ENCODE measurements around the gene CECR2. TPM values are rescaled to one million over a fixed set of nuclear protein-coding genes. Genes with fewer than 3 reads are reported as not detected.

CECR2 gene
- total RNA-seq, 1 experiment from 2014 or later, result 154 TPM

DNA sequence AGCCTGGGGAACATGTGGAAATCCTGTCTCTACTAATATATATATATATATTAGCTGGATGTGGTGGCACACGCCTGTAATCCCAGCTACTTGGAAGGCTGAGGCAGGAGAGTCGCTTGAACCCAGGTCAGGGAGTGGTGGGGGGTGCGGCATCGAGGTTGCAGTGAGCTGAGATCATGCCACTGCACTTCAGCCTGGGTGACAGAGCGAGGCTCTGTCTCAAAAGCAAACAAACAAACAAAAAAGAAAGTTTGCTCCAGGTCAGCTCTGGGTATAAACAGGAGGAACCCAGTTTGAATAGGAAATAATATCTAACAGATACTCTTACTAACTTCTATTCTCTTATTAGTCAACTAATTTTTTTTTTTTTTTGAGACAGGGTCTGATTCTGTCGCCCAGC is 34.3 kb upstream of the CECR2 start:
- Histone ChIP-seq H3T11ph (ENCODE audit: low read length) (no peak overlapping the region), H3K79me2 (ENCODE audit: insufficient read depth, low read length) (no peaks in the 10 kb centered on the region), H4K8ac (replicated peaks; ENCODE audit: insufficient read length, low read depth, low read length) (no peak overlapping the region), H3K79me1 (ENCODE audit: insufficient read depth, low read depth, low read length, poor library complexity, severe bottlenecking) (no peaks in the 10 kb centered on the region), H3K9me3 (ENCODE audit: control insufficient read depth, low read depth, low read length) (no peaks in the 10 kb centered on the region), H4K5ac (ENCODE audit: insufficient read length, low read depth, low read length) (no peak overlapping the region), H2BK20ac (ENCODE audit: low read depth, low read length, poor library complexity, severe bottlenecking) (no peak overlapping the region), H4K20me1 (ENCODE audit: control insufficient read depth, insufficient read depth, insufficient read length) (no peaks in the 10 kb centered on the region), H3K4ac (ENCODE audit: low read depth, low read length) (no peak overlapping the region), H2BK15ac (ENCODE audit: low read depth, low read length) (no peak overlapping the region), H3K9ac (ENCODE audit: extremely low read depth, insufficient read length, low read length) (no peak overlapping the region), H3K27me3 (ENCODE audit: insufficient read depth, low read length) (no peaks in the 10 kb centered on the region), H3K56ac (ENCODE audit: insufficient read length, low read depth, low read length) (no peak overlapping the region), H2BK120ac (ENCODE audit: low read depth, low read length, poor library complexity, severe bottlenecking) (no peak overlapping the region), H3K4me2 (ENCODE audit: insufficient read depth, insufficient read length, low read length) (no peak overlapping the region), H3K4me1 (ENCODE audit: insufficient read depth, low read length) (no peaks in the 10 kb centered on the region), H2BK5ac (ENCODE audit: insufficient read length, low read length) (no peak overlapping the region), H2AK5ac (ENCODE audit: insufficient read length, low read length) (no peak overlapping the region), H3K23me2 (ENCODE audit: insufficient read length, low read depth, low read length, poor library complexity, severe bottlenecking) (no peaks in the 10 kb centered on the region), H2BK12ac (ENCODE audit: insufficient read length, low read depth, low read length) (no peak overlapping the region), H3K23ac (ENCODE audit: insufficient read length, low read depth, low read length) (no peak overlapping the region), H2AFZ (ENCODE audit: low read length) (no peak overlapping the region), H3K27ac (ENCODE audit: insufficient read length, low read depth, low read length) (no peak overlapping the region), H3K14ac (ENCODE audit: insufficient read depth, low read length) (no peak overlapping the region), H4K91ac (ENCODE audit: insufficient read length, low read depth, low read length) (no peak overlapping the region), H3K18ac (ENCODE audit: insufficient read length, low read depth, low read length) (no peak overlapping the region)
- H3K9me3 Mint-ChIP-seq, result no peaks in the 10 kb centered on the region
- peaks cover 8 to 15% of the 10 kb centered on the region in 2 experiments for H3K4me1 Mint-ChIP-seq
- TF ChIP-seq, protein P1, sequence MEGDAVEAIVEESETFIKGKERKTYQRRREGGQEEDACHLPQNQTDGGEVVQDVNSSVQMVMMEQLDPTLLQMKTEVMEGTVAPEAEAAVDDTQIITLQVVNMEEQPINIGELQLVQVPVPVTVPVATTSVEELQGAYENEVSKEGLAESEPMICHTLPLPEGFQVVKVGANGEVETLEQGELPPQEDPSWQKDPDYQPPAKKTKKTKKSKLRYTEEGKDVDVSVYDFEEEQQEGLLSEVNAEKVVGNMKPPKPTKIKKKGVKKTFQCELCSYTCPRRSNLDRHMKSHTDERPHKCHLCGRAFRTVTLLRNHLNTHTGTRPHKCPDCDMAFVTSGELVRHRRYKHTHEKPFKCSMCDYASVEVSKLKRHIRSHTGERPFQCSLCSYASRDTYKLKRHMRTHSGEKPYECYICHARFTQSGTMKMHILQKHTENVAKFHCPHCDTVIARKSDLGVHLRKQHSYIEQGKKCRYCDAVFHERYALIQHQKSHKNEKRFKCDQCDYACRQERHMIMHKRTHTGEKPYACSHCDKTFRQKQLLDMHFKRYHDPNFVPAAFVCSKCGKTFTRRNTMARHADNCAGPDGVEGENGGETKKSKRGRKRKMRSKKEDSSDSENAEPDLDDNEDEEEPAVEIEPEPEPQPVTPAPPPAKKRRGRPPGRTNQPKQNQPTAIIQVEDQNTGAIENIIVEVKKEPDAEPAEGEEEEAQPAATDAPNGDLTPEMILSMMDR (conservative IDR thresholded peaks at IDR 0.05), result no peak
- no peaks in the 10 kb centered on the region; a peak in 1 of 7 replicates for H3K36me3 Mint-ChIP-seq (ENCODE audit: insufficient read depth in 1 of 3, low read depth in 3 of 3)
- H3K4me3 Mint-ChIP-seq, result no peak overlapping the region
- DNase-seq, result no peak
- H3K27ac Mint-ChIP-seq, result no peak overlapping the region
- H3K27me3 Mint-ChIP-seq (ENCODE audit: low read depth), result no peaks in the 10 kb centered on the region
- WGBS (ENCODE audit: extremely low coverage, insufficient read length, low lambda C conversion rate), result no CpG with 5 or more reads among the region's 6 CpGs
